Keratinocyte (primary cell): ENCODE measurements around the gene HECTD1. TPM values are rescaled to one million over a fixed set of nuclear protein-coding genes. Genes with fewer than 3 reads are reported as not detected.

ENCODE experiments used
- DNase-seq: peaks from one replicate; pipeline ENCODE4 v3.0.0-alpha.2; 2011; ENCODE audit warnings: low read depth, missing footprints, low spot score
- FAIRE-seq: peaks from 2 replicates; lab custom pipeline; 2011; peaks lifted over from hg19 to GRCh38; lab: Jason Lieb, UNC
- H2AFZ ChIP-seq: 2 replicates; pipeline ENCODE4 v1.6.0; 2012; ENCODE audit warnings: low read length, control low read depth, inconsistent platforms; ENCODE audit not compliant: control insufficient read depth
- H3K27ac ChIP-seq: 2 replicates; pipeline ENCODE4 v1.5.1; 2011; ENCODE audit warnings: low read length; ENCODE audit not compliant: control insufficient read depth, insufficient read depth
- H3K27me3 ChIP-seq: 3 replicates; pipeline ENCODE4 v1.6.0; 2011; ENCODE audit warnings: low read length; ENCODE audit not compliant: control insufficient read depth, insufficient read depth; ENCODE audit errors: extremely low read depth
- H3K36me3 ChIP-seq, 2 experiments: 2 replicates in 1 of 2; 3 replicates in 1 of 2; pipeline ENCODE4 v1.5.1; 2011; ENCODE audit warnings: low read length in 2 of 2, mild to moderate bottlenecking in 1 of 2; ENCODE audit not compliant: control insufficient read depth in 2 of 2, insufficient read depth in 2 of 2; ENCODE audit errors: extremely low read depth in 1 of 2
- H3K4me1 ChIP-seq: 3 replicates; pipeline ENCODE4 v1.5.1; 2011; ENCODE audit warnings: low read length; ENCODE audit not compliant: control insufficient read depth, insufficient read depth; ENCODE audit errors: extremely low read depth
- H3K4me2 ChIP-seq: 3 replicates; pipeline ENCODE4 v1.6.0; 2011; ENCODE audit warnings: low read depth, low read length; ENCODE audit not compliant: control insufficient read depth, insufficient read depth; ENCODE audit errors: extremely low read depth
- H3K4me3 ChIP-seq, 3 experiments: fragments of 200-600 bp in 1 of 3; sonication (generic) in 1 of 3; 2 replicates in 2 of 3; 3 replicates in 1 of 3; pipeline ENCODE4 v1.5.1; 2011 to 2016; ENCODE audit warnings: low read length in 3 of 3, mild to moderate bottlenecking in 3 of 3, control low read depth in 2 of 3, inconsistent platforms in 1 of 3, low read depth in 1 of 3, mixed read lengths in 1 of 3, mixed run types in 1 of 3, moderate library complexity in 1 of 3; ENCODE audit not compliant: control insufficient read depth in 2 of 3, insufficient read depth in 2 of 3; ENCODE audit errors: extremely low read depth in 1 of 3
- H3K79me2 ChIP-seq: 2 replicates; pipeline ENCODE4 v1.6.0; 2012; ENCODE audit warnings: low read length; ENCODE audit not compliant: control insufficient read depth, insufficient read depth
- H3K9ac ChIP-seq: 3 replicates; pipeline ENCODE4 v1.6.0; 2011; ENCODE audit warnings: low read length; ENCODE audit not compliant: control insufficient read depth, insufficient read depth; ENCODE audit errors: extremely low read depth
- H3K9me1 ChIP-seq: 3 replicates; pipeline ENCODE4 v1.6.0; 2011; ENCODE audit warnings: low read length; ENCODE audit not compliant: control insufficient read depth, insufficient read depth; ENCODE audit errors: extremely low read depth
- H3K9me3 ChIP-seq: 2 replicates; pipeline ENCODE4 v1.5.1; 2012; ENCODE audit warnings: low read depth, low read length; ENCODE audit not compliant: control insufficient read depth
- H4K20me1 ChIP-seq: 3 replicates; pipeline ENCODE4 v1.6.0; 2011; ENCODE audit warnings: low read length; ENCODE audit not compliant: control insufficient read depth, insufficient read depth; ENCODE audit errors: extremely low read depth
- EZH2 ChIP-seq: IDR thresholded peaks from one replicate; pipeline ENCODE4 v1.6.1; 2012; ENCODE audit warnings: inconsistent platforms, mild to moderate bottlenecking, low read length, moderate library complexity
- dilution Hi-C: fragments of 300-500 bp; cut with MboI; formaldehyde crosslinking; loops from one replicate; pipeline ENCODE4 v1.7.0; 2020; ENCODE audit warnings: low sequenced_read_pairs; ENCODE audit not compliant: extremely low pct_ligation_motif_present
- polyA plus RNA-seq, 5 experiments: library from polyadenylated mRNA; depleted of rRNA in 3 of 5; stranded (reverse) in 3 of 5; stranded (forward) in 1 of 5; unstranded in 1 of 5; fragments of >200 nt; gene quantifications; 1 replicate in 1 of 5; 2 replicates in 3 of 5; 3 replicates in 1 of 5; pipeline versions ENCODE4 v1.2.1 to v1.2.3, GENCODE V29; 2011 to 2012; ENCODE audit warnings: missing spikeins in 2 of 5, low read depth in 1 of 5, low replicate concordance in 1 of 5
- TF ChIP-seq, protein P1 (sequence below), 3 experiments: IDR thresholded peaks in 1 of 3; conservative IDR thresholded peaks in 1 of 3; optimal IDR thresholded peaks in 1 of 3; 2 replicates in 2 of 3; 3 replicates in 1 of 3; pipeline versions ENCODE3 to v1.5.1; 2011; ENCODE audit warnings: low read length in 3 of 3, mild to moderate bottlenecking in 3 of 3, moderate library complexity in 2 of 3, control low read depth in 1 of 3, inconsistent platforms in 1 of 3; ENCODE audit not compliant: insufficient read depth in 2 of 3; ENCODE audit errors: extremely low read depth in 1 of 3

HECTD1 gene
- polyA plus RNA-seq, 1 donor (not counting 4 experiments of a cell fraction or from before 2014, with no cell fraction given) = 94.8 TPM

GRCh38 chr14:31241450-31242114 is 34.0 kb upstream of the HECTD1 start:
- Histone ChIP-seq H4K20me1 (no peaks in the 10 kb centered on the region), H3K27me3 (no peaks in the 10 kb centered on the region), H3K9ac (no peak overlapping the region), H3K79me2 (no peaks in the 10 kb centered on the region), H3K4me2 (no peak overlapping the region), H3K9me3 (no peaks in the 10 kb centered on the region), H3K27ac (no peak overlapping the region), H3K4me1 (peaks cover 13% of the 10 kb centered on the region), H3K36me3 (no peaks in the 10 kb centered on the region), H3K9me1 (no peaks in the 10 kb centered on the region), H3K4me3 (no peak overlapping the region), H2AFZ (no peak overlapping the region)
- dilution Hi-C loops = no loop called here
- DNase-seq = no peak
- no peak for FAIRE-seq
- no peak for TF ChIP-seq EZH2
- TF ChIP-seq, protein P1, sequence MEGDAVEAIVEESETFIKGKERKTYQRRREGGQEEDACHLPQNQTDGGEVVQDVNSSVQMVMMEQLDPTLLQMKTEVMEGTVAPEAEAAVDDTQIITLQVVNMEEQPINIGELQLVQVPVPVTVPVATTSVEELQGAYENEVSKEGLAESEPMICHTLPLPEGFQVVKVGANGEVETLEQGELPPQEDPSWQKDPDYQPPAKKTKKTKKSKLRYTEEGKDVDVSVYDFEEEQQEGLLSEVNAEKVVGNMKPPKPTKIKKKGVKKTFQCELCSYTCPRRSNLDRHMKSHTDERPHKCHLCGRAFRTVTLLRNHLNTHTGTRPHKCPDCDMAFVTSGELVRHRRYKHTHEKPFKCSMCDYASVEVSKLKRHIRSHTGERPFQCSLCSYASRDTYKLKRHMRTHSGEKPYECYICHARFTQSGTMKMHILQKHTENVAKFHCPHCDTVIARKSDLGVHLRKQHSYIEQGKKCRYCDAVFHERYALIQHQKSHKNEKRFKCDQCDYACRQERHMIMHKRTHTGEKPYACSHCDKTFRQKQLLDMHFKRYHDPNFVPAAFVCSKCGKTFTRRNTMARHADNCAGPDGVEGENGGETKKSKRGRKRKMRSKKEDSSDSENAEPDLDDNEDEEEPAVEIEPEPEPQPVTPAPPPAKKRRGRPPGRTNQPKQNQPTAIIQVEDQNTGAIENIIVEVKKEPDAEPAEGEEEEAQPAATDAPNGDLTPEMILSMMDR (optimal IDR thresholded peaks at IDR 0.05 in 1 of 3, IDR thresholded peaks at IDR 0.05 in 1 of 3, conservative IDR thresholded peaks at IDR 0.05 in 1 of 3; ENCODE audit: extremely low read depth in 1 of 3, insufficient read depth in 2 of 3, low read length in 3 of 3) = no peak

- no peaks in the 10 kb centered on the region for H3K9me1 ChIP-seq
- H3K4me1 ChIP-seq = peaks cover 12% of the 10 kb centered on the region
- no peaks in the 10 kb centered on the region for H3K79me2 ChIP-seq
- H3K4me2 ChIP-seq = no peak overlapping the region
- no peaks in the 10 kb centered on the region for H3K9me3 ChIP-seq
- dilution Hi-C loops = no loop called here
- no peak overlapping the region for H3K27ac ChIP-seq
- no peak for TF ChIP-seq EZH2
- TF ChIP-seq, protein P1 (optimal IDR thresholded peaks at IDR 0.05 in 1 of 3, IDR thresholded peaks at IDR 0.05 in 1 of 3, conservative IDR thresholded peaks at IDR 0.05 in 1 of 3; ENCODE audit: extremely low read depth in 1 of 3, insufficient read depth in 2 of 3, low read length in 3 of 3) = no peak
- DNase-seq (no peak), FAIRE-seq (no peak)
- H3K27me3 ChIP-seq = no peaks in the 10 kb centered on the region
- no peak overlapping the region for H2AFZ ChIP-seq
- H3K36me3 ChIP-seq = no peaks in the 10 kb centered on the region
- H3K9ac ChIP-seq = no peak overlapping the region
- no peak overlapping the region for H3K4me3 ChIP-seq
- H4K20me1 ChIP-seq = no peaks in the 10 kb centered on the region
Observed at GRCh38 chr14:31239741-31240140, 32.1 kb upstream of the HECTD1 start.
